ENCODE results near the gene ZNF444.
"Not testable (repeated sequence)": the region's sequence is repeated elsewhere in the genome, so short reads cannot be mapped to it uniquely, and the experiment has no call there.

ZNF444 gene

GRCh38 chr19:56148096-56148495 lies 7.0 kb downstream of the ZNF444 start:
- no peak for DNase-seq

DNA sequence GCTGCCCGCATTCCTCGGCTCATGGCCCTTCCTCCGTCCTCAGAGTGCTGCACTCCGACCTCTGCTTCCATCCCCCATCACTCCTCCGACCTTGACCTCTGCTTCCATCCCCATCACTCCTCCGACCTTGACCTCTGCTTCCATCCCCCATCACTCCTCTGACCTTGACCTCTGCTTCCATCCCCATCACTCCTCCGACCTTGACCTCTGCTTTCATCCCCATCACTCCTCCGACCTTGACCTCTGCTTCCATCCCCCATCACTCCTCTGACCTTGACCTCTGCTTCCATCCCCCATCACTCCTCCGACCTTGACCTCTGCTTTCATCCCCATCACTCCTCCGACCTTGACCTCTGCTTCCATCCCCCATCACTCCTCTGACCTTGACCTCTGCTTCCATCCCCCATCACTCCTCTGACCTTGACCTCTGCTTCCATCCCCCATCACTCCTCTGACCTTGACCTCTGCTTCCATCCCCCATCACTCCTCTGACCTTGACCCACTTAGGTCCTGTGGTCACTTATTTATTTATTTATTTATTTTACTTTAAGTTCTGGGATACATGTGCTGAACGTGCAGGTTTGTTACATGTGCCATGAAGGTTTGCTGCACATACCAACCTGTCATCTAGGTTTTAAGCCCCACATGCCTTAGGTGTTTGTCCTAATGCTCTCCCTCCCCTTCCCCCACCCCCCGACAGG lies 8.0 kb downstream of the ZNF444 start:
- DNase-seq: not testable (repeated sequence)

DNA sequence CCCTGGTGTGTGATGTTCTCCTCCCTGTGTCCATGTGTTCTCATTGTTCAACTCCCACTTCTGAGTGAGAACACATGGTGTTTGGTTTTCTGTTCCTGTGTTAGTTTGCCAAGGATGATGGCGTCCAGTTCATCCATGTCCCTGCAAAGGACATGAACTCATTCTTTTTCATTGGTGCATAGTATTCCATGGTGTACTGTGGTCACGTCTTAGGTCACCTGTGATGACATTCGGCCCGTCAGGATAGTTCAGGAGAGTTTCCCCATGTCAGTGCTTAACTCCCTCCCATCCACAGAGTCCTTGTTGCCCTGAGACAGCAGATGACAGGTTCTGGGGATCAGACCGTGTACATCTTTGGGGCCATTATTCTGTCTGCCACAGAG lies 8.6 kb downstream of the ZNF444 start:
- DNase-seq: no peak

- no peak for DNase-seq
Measured at GRCh38 chr19:56150358-56150757, 9.3 kb downstream of the ZNF444 start.

GRCh38 chr19:56152644-56153043 lies 11.6 kb downstream of the ZNF444 start:
- DNase-seq: no peak

GRCh38 chr19:56153507-56153906 lies 12.4 kb downstream of the ZNF444 start:
- no peak for DNase-seq

DNA sequence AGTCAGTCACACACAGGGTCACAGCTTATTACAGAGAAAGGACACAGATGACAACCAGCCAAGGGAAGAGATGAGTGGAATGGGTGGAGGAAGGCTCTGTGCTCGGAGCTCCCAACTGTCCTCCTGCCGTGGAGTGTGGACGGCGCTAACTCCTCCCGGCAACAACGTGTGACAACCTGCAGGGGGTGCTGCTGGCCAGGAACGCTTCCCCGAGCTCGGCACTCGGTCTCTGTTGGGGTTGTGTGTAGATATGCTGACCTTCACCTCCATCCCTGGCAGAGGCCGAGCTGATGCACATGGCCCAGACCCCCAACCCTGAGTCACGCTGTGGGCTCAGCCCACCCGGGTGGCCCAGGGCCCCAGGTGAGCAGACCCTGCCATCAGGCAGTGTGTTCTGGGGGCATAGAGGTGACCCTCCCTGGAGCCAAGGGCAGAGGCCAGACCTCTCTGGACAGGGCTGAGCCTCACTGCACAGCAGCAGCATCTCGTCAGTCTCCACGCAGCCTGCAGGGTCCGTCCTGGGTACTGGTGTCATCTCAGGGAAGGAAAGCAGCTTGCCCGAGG lies 14.1 kb downstream of the ZNF444 start:
- DNase-seq: no peak

- no peak for DNase-seq
Measured at GRCh38 chr19:56156768-56157167, 15.7 kb downstream of the ZNF444 start.

DNA sequence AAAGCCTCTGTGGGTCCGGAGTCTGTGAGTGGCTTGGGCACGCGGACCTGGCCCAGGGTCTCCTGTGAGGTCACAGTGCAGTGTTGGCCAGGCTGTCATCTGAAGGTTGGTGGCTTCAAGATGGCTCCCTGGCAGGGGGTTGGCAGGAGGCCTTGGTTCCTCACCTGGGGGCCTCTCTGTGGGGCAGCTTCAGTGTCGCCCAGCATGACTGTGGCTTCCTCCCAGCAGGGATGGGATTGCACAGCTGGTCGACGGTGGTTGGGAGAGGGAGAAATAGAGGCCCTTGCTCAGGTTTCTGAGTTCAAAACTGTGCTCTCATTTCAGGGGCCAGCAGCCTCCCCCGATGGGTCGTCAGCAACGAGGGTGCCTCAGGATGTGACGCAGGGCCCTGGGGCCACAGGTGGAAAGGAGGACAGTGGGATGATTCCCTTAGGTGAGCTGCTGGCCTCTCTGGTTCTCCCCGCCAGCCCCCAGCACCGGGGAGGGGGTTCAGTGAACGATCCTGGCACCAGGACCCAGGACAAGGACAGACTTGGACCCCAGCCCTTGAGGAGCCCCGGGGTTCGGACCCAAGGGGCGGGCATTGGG lies 17.2 kb downstream of the ZNF444 start:
- DNase-seq: no peak

- DNase-seq: no peak
Measured at GRCh38 chr19:56159009-56159559, 18.0 kb downstream of the ZNF444 start.

DNA sequence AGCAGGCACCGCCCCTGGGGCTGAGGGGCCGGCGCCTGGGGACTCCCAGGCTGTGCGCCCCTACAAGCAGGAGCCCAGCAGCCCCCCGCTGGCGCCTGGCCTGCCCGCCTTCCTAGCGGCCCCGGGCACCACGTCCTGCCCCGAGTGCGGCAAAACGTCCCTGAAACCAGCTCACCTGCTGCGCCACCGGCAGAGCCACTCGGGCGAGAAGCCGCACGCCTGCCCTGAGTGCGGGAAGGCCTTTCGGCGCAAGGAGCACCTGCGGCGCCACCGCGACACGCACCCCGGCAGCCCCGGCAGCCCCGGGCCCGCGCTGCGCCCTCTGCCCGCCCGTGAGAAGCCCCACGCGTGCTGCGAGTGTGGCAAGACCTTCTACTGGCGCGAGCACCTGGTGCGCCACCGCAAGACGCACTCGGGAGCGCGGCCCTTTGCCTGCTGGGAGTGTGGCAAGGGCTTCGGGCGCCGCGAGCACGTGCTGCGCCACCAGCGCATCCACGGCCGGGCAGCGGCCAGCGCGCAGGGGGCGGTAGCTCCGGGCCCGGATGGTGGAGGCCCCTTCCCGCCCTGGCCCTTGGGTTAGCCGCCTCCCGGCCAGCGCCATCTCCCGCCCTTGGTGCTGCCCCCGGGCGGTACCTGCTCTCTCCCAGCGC lies 18.7 kb downstream of the ZNF444 start:
- DNase-seq: no peak

DNA sequence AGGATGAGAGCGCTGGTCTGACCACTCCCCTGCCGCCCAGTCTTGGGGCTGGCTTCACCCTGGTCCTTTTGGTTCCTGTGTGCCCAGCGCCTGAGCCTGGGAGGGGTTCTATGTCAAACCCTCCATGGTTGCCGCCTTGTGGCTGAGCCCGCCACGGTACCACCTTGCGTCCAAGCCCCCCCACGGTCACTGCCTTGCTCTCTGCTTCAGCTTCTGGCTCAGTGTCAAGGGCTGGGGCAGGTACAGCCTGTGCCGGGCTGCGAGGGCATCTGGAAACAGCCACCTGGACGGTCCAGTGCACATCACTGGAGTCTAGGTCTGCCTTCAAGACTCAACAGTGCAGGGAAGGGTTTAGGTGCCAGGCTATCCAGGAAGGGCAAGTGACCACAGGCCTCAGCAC lies 20.4 kb downstream of the ZNF444 start:
- DNase-seq: no peak

- DNase-seq: no peak
Measured at GRCh38 chr19:56162258-56162657, 21.2 kb downstream of the ZNF444 start.

- DNase-seq: no peak
Measured at GRCh38 chr19:56163097-56163496, 22.0 kb downstream of the ZNF444 start.

DNA sequence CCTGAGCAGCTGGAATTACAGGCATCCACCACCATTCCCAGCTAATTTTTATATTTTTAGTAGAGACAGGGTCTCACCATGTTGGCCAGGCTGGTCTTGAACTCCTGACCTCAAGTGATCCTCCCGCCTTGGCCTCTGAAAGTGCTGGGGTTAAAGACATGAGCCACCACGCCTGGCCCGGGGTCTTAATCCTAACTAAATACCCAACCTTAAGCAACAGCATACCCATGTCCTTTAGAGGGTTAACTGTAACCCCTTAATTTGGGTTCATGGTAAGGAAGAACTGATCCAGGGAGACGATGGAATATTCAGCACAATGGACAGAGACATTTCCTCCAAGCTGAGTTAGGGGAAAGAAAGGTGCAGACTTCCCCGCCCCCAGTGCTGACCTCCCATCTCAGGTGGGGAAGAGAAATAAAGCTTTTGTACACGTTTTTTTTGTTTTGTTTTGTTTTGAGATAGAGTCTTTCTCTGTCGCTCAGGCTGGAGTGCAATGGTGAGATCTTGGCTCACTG lies 26.0 kb downstream of the ZNF444 start:
- no peak for DNase-seq

GRCh38 chr19:56170261-56170660 lies 29.2 kb downstream of the ZNF444 start:
- no peak for DNase-seq

DNA sequence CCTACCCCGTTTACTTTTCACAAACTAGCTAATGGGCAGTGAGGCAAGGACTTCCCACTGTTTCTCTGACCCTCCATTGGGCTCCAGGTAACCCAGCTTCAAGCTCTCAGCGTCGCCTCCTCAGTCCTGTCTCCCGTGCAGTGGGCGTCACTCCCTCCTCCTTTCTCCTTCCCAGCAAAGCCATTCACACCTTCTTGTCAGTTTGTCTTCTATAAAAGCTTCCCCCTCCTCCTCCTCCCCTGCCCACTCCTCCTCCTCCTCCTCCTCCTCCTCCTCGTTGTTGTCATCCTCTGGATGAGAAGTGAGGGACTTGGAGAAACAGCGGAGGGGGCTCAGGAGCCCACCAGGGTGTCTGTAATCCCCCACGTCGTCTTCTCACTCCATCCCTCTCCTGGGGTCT lies 33.0 kb downstream of the ZNF444 start:
- DNase-seq: no peak

DNA sequence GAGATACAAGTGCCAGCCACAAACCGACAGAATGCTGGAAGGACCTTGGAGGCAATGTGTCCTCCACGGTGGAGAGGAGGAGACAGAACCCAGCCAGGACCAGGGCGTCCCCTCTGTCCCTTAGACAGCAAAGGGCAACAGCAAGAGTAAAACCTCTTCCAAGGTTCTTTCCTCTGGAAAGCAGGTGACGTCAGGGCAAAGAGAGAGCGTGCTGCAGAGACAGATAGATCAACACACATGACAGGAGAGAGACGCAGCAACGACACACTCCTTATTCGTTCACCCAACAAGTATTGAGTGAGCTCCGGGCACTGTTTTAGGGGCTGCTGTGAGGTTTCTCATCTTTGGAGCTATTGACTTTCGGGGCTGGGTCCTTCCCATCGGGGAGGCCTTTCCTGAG lies 33.5 kb downstream of the ZNF444 start:
- no peak for DNase-seq

- not testable (repeated sequence) for DNase-seq
Measured at GRCh38 chr19:56175861-56176307, 34.8 kb downstream of the ZNF444 start, which contains the start of gene GALP. GALP (plus strand) TSS chr19:56176008; CDS start chr19:56177109, 1,101 bp downstream.

DNA sequence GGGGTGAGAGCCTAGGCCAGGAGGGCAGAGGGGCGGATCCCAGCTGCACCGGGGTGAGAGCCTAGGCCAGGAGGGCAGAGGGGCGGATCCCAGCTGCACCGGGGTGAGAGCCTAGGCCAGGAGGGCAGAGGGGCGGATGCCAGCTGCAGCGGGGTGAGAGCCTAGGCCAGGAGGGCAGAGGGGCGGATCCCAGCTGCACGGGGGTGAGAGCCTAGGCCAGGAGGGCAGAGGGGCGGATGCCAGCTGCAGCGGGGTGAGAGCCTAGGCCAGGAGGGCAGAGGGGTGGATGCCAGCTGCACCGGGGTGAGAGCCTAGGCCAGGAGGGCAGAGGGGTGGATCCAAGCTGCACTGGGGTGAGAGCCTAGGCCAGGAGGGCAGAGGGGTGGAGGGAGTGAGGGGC lies 35.2 kb downstream of the ZNF444 start:
- DNase-seq: not testable (repeated sequence)

DNA sequence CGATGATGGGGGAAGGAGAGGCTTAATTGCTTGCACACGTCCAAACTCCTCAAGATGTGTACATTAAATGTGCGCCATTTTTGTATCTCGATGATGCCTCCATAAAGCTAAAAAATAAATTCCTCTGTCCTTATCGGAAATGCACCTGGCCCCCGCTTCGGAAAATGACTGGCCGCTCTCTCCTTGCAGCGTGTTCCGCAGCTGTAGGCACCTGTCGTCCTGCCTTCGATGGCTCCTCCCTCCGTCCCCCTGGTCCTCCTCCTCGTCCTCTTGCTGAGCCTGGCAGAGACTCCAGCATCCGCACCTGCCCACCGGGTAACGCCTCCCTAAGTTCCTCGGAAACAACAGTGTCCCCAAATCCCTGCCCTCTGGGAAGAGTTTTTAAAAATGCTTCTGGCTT lies 35.8 kb downstream of the ZNF444 start:
- DNase-seq: no peak

GRCh38 chr19:56177564-56178243 lies 36.6 kb downstream of the ZNF444 start:
- DNase-seq: no peak

DNA sequence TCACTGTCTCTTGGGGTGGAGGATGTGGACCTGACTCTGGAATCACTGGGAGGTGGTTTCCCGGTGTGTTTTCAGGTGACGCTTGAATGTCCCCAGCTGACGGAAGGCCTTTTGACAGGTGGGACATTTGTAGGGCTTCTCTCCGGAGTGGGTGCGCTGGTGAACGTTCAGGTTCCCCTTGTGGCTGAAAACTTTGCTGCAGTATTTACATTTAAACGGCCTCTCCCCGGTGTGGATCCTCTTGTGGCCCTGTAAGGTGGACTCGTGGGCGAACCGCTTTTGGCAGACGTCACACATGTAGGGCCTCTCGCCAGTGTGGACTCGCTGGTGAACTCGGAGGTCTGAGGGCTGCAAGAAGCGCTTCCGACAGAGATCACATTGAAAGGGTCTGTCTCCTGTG lies 48.7 kb downstream of the ZNF444 start:
- no peak for DNase-seq
